DMS 273 (cell line): ENCODE measurements around the gene SAMD13.

Experiments used
- DNase-seq: peaks from one replicate; lab custom pipeline; 2025; ENCODE audit not compliant: unreplicated experiment; lab: John Stamatoyannopoulos, UW

The SAMD13 gene

GRCh38 chr1:84370266-84370665, 68.8 kb downstream of the SAMD13 start:
- no peak for DNase-seq

- DNase-seq: peak; percentile 5
Observed at GRCh38 chr1:84370831-84371394, 69.4 kb downstream of the SAMD13 start.

GRCh38 chr1:84373436-84374141, 72.1 kb downstream of the SAMD13 start:
- no peak for DNase-seq

- no peak for DNase-seq
Observed at GRCh38 chr1:84374991-84375696, 73.6 kb downstream of the SAMD13 start.

GRCh38 chr1:84376000-84376910, 74.7 kb downstream of the SAMD13 start:
- DNase-seq: peak; percentile 3

- DNase-seq: peak; percentile 4
Observed at GRCh38 chr1:84377480-84378095, 76.1 kb downstream of the SAMD13 start.

GRCh38 chr1:84379138-84379916, 77.8 kb downstream of the SAMD13 start:
- DNase-seq: no peak

GRCh38 chr1:84379917-84380180, 78.3 kb downstream of the SAMD13 start:
- DNase-seq: no peak

- DNase-seq: no peak
Observed at GRCh38 chr1:84382127-84382526, 80.6 kb downstream of the SAMD13 start.

GRCh38 chr1:84385347-84385746, 83.8 kb downstream of the SAMD13 start:
- no peak for DNase-seq

GRCh38 chr1:84386716-84387479, 85.4 kb downstream of the SAMD13 start:
- no peak for DNase-seq

GRCh38 chr1:84387480-84388163, 86.1 kb downstream of the SAMD13 start:
- peak; percentile 18 for DNase-seq

- DNase-seq: no peak
Observed at GRCh38 chr1:84390226-84390625, 88.7 kb downstream of the SAMD13 start.

- no peak for DNase-seq
Observed at GRCh38 chr1:84398175-84399155, 97.0 kb downstream of the SAMD13 start, which contains the start of gene DNASE2B. TSS of gene DNASE2B (plus strand) at chr1:84398484. CDS start at chr1:84398565, 81 bp downstream.
